Natural killer cell (primary cell): ENCODE results near the gene INSRR. TPM values are rescaled to one million over a fixed set of nuclear protein-coding genes. Genes with fewer than 3 reads are reported as not detected.

Experiments
- ATAC-seq, 3 donors: fragments of 150-1000 bp in 2 of 3; fragments of 200-7000 bp in 1 of 3; cut with Tn5 transposase; 1 replicate in 1 of 3; 2 replicates in 2 of 3; pipeline ENCODE4 v1.10.0; 2021; ENCODE audit warnings: mild to moderate bottlenecking in 2 of 3, moderate library complexity in 2 of 3
- DNase-seq, 2 donors: peaks; one replicate each; pipeline versions ENCODE4 v3.0.0 to v3.0.0-alpha.2; 2013 to 2021; ENCODE audit warnings: mixed read lengths in 1 of 2
- H3K27ac ChIP-seq: one replicate; pipeline ENCODE4 v1.5.1; 2013; ENCODE audit warnings: mild to moderate bottlenecking, low read length
- H3K27me3 ChIP-seq: one replicate; pipeline ENCODE4 v1.6.1; 2013; ENCODE audit warnings: low read length; ENCODE audit not compliant: control insufficient read depth, insufficient read depth
- H3K36me3 ChIP-seq: one replicate; pipeline ENCODE4 v1.6.1; 2013; ENCODE audit warnings: low read length; ENCODE audit not compliant: control insufficient read depth, insufficient read depth
- H3K4me1 ChIP-seq: one replicate; pipeline ENCODE4 v1.6.1; 2013; ENCODE audit warnings: low read length; ENCODE audit not compliant: control insufficient read depth, insufficient read depth
- H3K4me3 ChIP-seq: one replicate; pipeline ENCODE4 v1.5.1; 2013; ENCODE audit warnings: low read length
- H3K9me3 ChIP-seq: one replicate; pipeline ENCODE4 v1.6.1; 2013; ENCODE audit warnings: low read length; ENCODE audit not compliant: control insufficient read depth, insufficient read depth
- H3K27ac Mint-ChIP-seq, 2 donors: one replicate each; pipeline ENCODE4 v1.8.0; 2022; ENCODE audit warnings: mild to moderate bottlenecking in 2 of 2, mixed read lengths in 2 of 2, moderate library complexity in 1 of 2
- H3K27me3 Mint-ChIP-seq, 2 donors: one replicate each; pipeline ENCODE4 v1.8.0; 2022; ENCODE audit warnings: low read depth in 2 of 2, mixed read lengths in 2 of 2
- H3K36me3 Mint-ChIP-seq: one replicate; pipeline ENCODE4 v1.8.0; 2022; ENCODE audit warnings: mixed read lengths
- H3K4me1 Mint-ChIP-seq, 2 donors: one replicate each; pipeline ENCODE4 v1.8.0; 2022; ENCODE audit warnings: mixed read lengths in 2 of 2
- H3K4me3 Mint-ChIP-seq: one replicate; pipeline ENCODE4 v1.8.0; 2022; ENCODE audit warnings: mild to moderate bottlenecking, moderate library complexity, mixed read lengths
- H3K9me3 Mint-ChIP-seq, 2 donors: one replicate each; pipeline ENCODE4 v1.8.0; 2022; ENCODE audit warnings: mixed read lengths in 2 of 2
- WGBS: methylation state at CpG from one replicate; pipeline ENCODE4 v1.1.7; 2013; ENCODE audit warnings: missing lambda C conversion rate; ENCODE audit not compliant: insufficient coverage; 5-methylcytosine and 5-hydroxymethylcytosine counted together
- intact Hi-C: fragments of 100-400 bp; cut with micrococcal nuclease; formaldehyde crosslinking; loops from one replicate; pipeline ENCODE4 v1.14.2; 2022
- total RNA-seq, 4 donors: library from RNA; stranded (reverse); fragments of 120-200 nt in 1 of 4; gene quantifications; one replicate each; pipeline versions ENCODE4 v1.2.3 to v1.2.4, GENCODE V29; 2013 to 2022
- TF ChIP-seq, protein P1 (sequence below): fragments of 200-600 bp; IDR thresholded peaks from one replicate; pipeline ENCODE4 v1.8.0; 2022; ENCODE audit warnings: antibody characterized with exemption

The INSRR gene
- total RNA-seq, 3 donors from 2014 or later (not counting 1 experiment from before 2014, with no cell fraction given): 0.10 to 0.18 (median 0.14) TPM

DNA sequence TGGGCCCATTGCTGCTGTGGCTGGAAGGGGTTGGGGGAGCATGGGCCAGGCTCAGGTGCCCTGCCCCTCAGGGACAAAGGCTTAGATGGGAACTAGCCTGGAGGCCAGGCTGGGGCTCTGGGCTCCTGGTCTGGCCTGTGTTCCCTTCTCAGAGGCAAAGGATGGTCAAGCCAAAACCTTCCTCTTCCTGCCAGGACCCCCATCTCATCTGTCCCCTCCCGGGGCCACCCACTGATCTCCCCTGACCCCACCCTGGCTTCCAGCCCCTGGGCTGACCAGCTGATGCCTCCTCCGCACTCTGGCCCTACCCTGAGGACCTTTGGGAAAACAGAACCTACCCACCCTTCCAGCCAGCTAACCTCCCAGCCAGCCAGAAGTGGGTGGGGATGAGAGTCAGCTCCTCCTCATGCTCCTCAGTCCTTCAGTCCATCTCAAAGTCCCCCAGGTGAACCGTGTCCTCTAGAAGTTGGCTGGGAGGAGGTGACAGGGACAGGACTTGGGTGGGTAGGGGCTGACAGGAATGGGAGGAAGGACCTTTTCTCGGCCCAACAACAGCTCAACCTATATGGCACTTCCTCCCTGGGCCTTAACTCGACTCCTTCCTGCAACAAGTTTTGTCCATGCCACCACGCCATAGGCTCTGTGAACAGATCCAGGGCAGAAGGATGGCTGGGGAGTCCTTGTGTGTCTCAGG lies 42.1 kb upstream of the INSRR start:
- Histone ChIP-seq H3K4me1 (no peaks in the 10 kb centered on the region), H3K27ac (no peak overlapping the region), H3K36me3 (no peaks in the 10 kb centered on the region), H3K9me3 (no peaks in the 10 kb centered on the region), H3K4me3 (no peak overlapping the region), H3K27me3 (no peaks in the 10 kb centered on the region)
- Mint-ChIP-seq H3K27ac (no peak overlapping the region), H3K4me3 (no peak overlapping the region), H3K9me3 (no peaks in the 10 kb centered on the region), H3K27me3 (peaks cover 0 to 20% of the 10 kb centered on the region in 2 donors), H3K36me3 (no peaks in the 10 kb centered on the region), H3K4me1 (peaks cover 5 to 12% of the 10 kb centered on the region in 2 donors)
- ATAC-seq: no peak
- TF ChIP-seq, protein P1, sequence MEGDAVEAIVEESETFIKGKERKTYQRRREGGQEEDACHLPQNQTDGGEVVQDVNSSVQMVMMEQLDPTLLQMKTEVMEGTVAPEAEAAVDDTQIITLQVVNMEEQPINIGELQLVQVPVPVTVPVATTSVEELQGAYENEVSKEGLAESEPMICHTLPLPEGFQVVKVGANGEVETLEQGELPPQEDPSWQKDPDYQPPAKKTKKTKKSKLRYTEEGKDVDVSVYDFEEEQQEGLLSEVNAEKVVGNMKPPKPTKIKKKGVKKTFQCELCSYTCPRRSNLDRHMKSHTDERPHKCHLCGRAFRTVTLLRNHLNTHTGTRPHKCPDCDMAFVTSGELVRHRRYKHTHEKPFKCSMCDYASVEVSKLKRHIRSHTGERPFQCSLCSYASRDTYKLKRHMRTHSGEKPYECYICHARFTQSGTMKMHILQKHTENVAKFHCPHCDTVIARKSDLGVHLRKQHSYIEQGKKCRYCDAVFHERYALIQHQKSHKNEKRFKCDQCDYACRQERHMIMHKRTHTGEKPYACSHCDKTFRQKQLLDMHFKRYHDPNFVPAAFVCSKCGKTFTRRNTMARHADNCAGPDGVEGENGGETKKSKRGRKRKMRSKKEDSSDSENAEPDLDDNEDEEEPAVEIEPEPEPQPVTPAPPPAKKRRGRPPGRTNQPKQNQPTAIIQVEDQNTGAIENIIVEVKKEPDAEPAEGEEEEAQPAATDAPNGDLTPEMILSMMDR: no peak
- intact Hi-C loops: no loop called here
- no peak for DNase-seq
- 72% methylated on average over 4 of the region's 6 CpGs for WGBS

DNA sequence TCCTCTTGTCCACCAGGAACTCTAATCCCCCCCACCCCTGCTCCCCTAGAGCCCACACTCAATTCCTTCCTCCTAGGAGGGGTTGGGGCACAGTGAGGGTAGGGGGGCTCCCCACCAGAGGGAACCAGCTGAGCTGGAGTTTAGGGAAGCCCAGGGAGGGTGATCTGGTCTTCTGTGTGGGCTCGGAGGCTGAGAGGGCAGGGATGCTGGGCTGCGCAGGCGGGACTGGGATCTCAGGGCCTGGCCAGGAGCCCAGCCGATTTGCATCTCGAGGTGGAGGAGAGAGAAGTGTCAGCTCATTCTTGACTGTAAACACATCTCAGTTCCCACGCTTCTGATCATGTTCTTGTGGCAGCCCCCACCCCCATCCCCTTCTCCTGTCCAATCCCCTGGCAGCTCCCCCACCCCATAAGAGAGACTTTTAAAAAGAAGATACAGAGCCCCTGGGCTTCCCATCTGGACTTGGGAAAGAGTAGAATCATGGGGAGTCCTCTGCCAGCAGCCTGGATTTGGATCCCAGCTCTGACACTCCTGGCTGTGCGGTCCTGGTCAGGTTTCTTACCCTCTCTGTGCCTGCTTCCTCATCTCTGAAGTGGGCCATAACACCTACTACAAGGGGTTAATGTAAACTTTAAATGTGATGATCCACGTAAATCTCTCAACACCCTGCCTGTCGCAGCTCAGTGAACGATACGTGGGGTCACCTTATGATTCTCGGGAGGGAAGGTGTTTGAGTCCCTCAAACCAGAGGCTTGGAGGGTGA lies 41.2 kb upstream of the INSRR start:
- ATAC-seq (no peak), DNase-seq (no peak)
- intact Hi-C loops: no loop called here
- H3K4me1 ChIP-seq: no peaks in the 10 kb centered on the region
- WGBS: 78% methylated on average over 11 of the region's 12 CpGs
- no peak overlapping the region for H3K27ac ChIP-seq
- no peak overlapping the region for H3K4me3 Mint-ChIP-seq
- no peak overlapping the region for H3K4me3 ChIP-seq
- TF ChIP-seq, protein P1: no peak
- no peaks in the 10 kb centered on the region for H3K9me3 Mint-ChIP-seq
- no peaks in the 10 kb centered on the region for H3K36me3 Mint-ChIP-seq
- H3K27me3 ChIP-seq: no peaks in the 10 kb centered on the region
- no peaks in the 10 kb centered on the region for H3K36me3 ChIP-seq
- H3K9me3 ChIP-seq: no peaks in the 10 kb centered on the region
- peaks cover 7 to 25% of the 10 kb centered on the region in 2 donors for H3K27me3 Mint-ChIP-seq
- H3K27ac Mint-ChIP-seq: no peak overlapping the region
- peaks cover 5 to 12% of the 10 kb centered on the region in 2 donors for H3K4me1 Mint-ChIP-seq

DNA sequence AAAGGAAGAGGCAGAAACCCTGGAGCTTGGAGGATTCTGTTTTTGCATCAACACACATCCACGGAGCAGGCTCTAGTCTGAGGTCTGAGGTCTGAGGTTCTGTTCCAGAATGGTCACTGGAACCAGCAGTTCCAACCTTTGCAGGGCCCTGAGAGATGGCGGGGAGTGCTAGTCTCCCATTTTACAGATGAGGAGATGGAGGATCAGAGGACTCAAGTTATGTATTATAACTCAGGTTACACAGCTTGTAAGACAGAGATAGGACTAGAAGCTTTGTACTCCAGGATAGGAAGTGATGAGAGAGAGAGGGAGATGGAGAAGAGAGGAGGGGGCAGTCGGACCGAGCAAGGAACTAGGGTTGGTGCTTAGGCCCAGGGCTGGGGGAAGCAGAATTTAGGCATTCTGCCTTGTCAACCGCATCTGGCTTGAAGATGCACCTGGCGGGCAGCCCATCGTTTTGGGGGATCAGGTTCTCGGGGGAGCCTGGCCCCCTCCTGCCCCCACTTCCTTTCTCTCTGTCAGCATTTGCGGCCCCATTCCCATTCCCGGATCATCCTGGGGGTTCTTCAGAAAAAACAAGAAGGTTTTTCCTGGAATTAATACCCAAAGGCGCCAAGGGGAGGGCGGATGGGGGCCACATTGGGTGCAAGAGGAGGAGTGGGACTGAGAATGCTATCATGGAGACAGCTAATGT lies 40.2 kb upstream of the INSRR start:
- intact Hi-C loops: no loop called here
- Histone ChIP-seq H3K4me1 (no peaks in the 10 kb centered on the region), H3K27me3 (peaks cover 5% of the 10 kb centered on the region), H3K4me3 (no peak overlapping the region), H3K36me3 (no peaks in the 10 kb centered on the region), H3K9me3 (no peaks in the 10 kb centered on the region), H3K27ac (no peak overlapping the region)
- Mint-ChIP-seq H3K9me3 (no peaks in the 10 kb centered on the region), H3K27ac (no peak overlapping the region), H3K27me3 (peaks cover 11 to 31% of the 10 kb centered on the region in 2 donors), H3K36me3 (no peaks in the 10 kb centered on the region), H3K4me3 (no peak overlapping the region), H3K4me1 (peaks cover 5 to 12% of the 10 kb centered on the region in 2 donors)
- WGBS: 83% methylated on average over 12 of the region's 12 CpGs
- ATAC-seq (no peak), DNase-seq (no peak)
- TF ChIP-seq, protein P1: no peak
